Measurements from ENCODE around the gene WDR1. TPM values are rescaled to one million over a fixed set of nuclear protein-coding genes. Genes with fewer than 3 reads are reported as not detected.

Gene WDR1
- total RNA-seq, 2 experiments from 2014 or later, result 197 to 198 TPM

GRCh38 chr4:10135260-10135659 is 18.7 kb upstream of the WDR1 start:
- Mint-ChIP-seq H3K9me3 (no peaks in the 10 kb centered on the region), H3K36me3 (ENCODE audit: low read depth) (no peaks in the 10 kb centered on the region), H3K4me3 (no peak overlapping the region), H3K27ac (no peak overlapping the region), H3K27me3 (no peaks in the 10 kb centered on the region), H3K4me1 (ENCODE audit: low read depth) (no peaks in the 10 kb centered on the region)
- Histone ChIP-seq H3K9me3 (ENCODE audit: control insufficient read depth in 1 of 2, insufficient read depth in 1 of 2, low read length in 2 of 2) (no peaks in the 10 kb centered on the region), H3K36me3 (ENCODE audit: insufficient read depth, low read length) (no peaks in the 10 kb centered on the region), H3K27ac (ENCODE audit: low read depth in 1 of 2, low read length in 2 of 2) (no peak overlapping the region), H3K4me3 (ENCODE audit: low read length) (no peak overlapping the region), H3K4me1 (ENCODE audit: insufficient read depth, low read length) (no peaks in the 10 kb centered on the region), H3K27me3 (ENCODE audit: control insufficient read depth in 1 of 2, insufficient read depth in 2 of 2, low read length in 2 of 2) (no peaks in the 10 kb centered on the region)
- DNase-seq (no peak), ATAC-seq (ENCODE audit: poor library complexity) (no peak)
- TF ChIP-seq CTCF (IDR thresholded peaks at IDR 0.05), result no peak
- intact Hi-C loops (cut with DNase I, micrococcal nuclease), result no loop called here
- POLR2A ChIA-PET, result interaction anchor here (1.5 kb wide), 1 partner anchor 18 kb away, joined by 7 read pairs; the partner anchor contains the start of gene WDR1
- CTCF ChIA-PET, result no interaction called here

- POLR2A ChIA-PET, result interaction anchor here (1.5 kb wide), 1 partner anchor 17 kb away, joined by 7 read pairs; the partner anchor contains the start of gene WDR1
Observed at GRCh38 chr4:10134141-10134540, 17.5 kb upstream of the WDR1 start.

GRCh38 chr4:10131202-10131601 is 14.6 kb upstream of the WDR1 start:
- no peak overlapping the region for H3K27ac ChIP-seq (ENCODE audit: low read depth in 1 of 2, low read length in 2 of 2)
- CTCF ChIA-PET, result no interaction called here
- no peak for ATAC-seq (ENCODE audit: poor library complexity)
- intact Hi-C loops (cut with DNase I, micrococcal nuclease), result no loop called here
- no peaks in the 10 kb centered on the region for H3K36me3 ChIP-seq (ENCODE audit: insufficient read depth, low read length)
- Mint-ChIP-seq H3K27ac (no peak overlapping the region), H3K4me1 (ENCODE audit: low read depth) (no peaks in the 10 kb centered on the region), H3K36me3 (ENCODE audit: low read depth) (no peaks in the 10 kb centered on the region), H3K4me3 (no peak overlapping the region), H3K9me3 (no peaks in the 10 kb centered on the region), H3K27me3 (no peaks in the 10 kb centered on the region)
- H3K4me3 ChIP-seq (ENCODE audit: low read length), result no peak overlapping the region
- TF ChIP-seq CTCF (IDR thresholded peaks at IDR 0.05), result no peak
- no peaks in the 10 kb centered on the region for H3K27me3 ChIP-seq (ENCODE audit: control insufficient read depth in 1 of 2, insufficient read depth in 2 of 2, low read length in 2 of 2)
- no peaks in the 10 kb centered on the region for H3K9me3 ChIP-seq (ENCODE audit: control insufficient read depth in 1 of 2, insufficient read depth in 1 of 2, low read length in 2 of 2)
- no peak for DNase-seq
- H3K4me1 ChIP-seq (ENCODE audit: insufficient read depth, low read length), result no peaks in the 10 kb centered on the region
- POLR2A ChIA-PET, result interaction anchor here (0.7 kb wide), 1 partner anchor 65 kb away, joined by 3 read pairs; no protein-coding TSS in a partner anchor

More at GRCh38 chr4:10134141-10134540, 17.5 kb upstream of the WDR1 start:
- intact Hi-C loops (cut with DNase I, micrococcal nuclease), result no loop called here
- Histone ChIP-seq H3K9me3 (ENCODE audit: control insufficient read depth in 1 of 2, insufficient read depth in 1 of 2, low read length in 2 of 2) (no peaks in the 10 kb centered on the region), H3K36me3 (ENCODE audit: insufficient read depth, low read length) (no peaks in the 10 kb centered on the region), H3K27me3 (ENCODE audit: control insufficient read depth in 1 of 2, insufficient read depth in 2 of 2, low read length in 2 of 2) (no peaks in the 10 kb centered on the region), H3K4me1 (ENCODE audit: insufficient read depth, low read length) (no peaks in the 10 kb centered on the region), H3K4me3 (ENCODE audit: low read length) (no peak overlapping the region), H3K27ac (ENCODE audit: low read depth in 1 of 2, low read length in 2 of 2) (no peak overlapping the region)
- no peak for DNase-seq
- H3K4me1 Mint-ChIP-seq (ENCODE audit: low read depth), result no peaks in the 10 kb centered on the region
- H3K27ac Mint-ChIP-seq, result no peak overlapping the region
- no peaks in the 10 kb centered on the region for H3K36me3 Mint-ChIP-seq (ENCODE audit: low read depth)
- CTCF ChIA-PET, result no interaction called here
- no peak for ATAC-seq (ENCODE audit: poor library complexity)
- H3K27me3 Mint-ChIP-seq, result no peaks in the 10 kb centered on the region
- no peaks in the 10 kb centered on the region for H3K9me3 Mint-ChIP-seq
- H3K4me3 Mint-ChIP-seq, result no peak overlapping the region
- no peak for TF ChIP-seq CTCF (IDR thresholded peaks at IDR 0.05)

All from CD4-positive, alpha-beta T cell (primary cell).